Breast epithelium (tissue), 3 donors: ENCODE results near the gene SMARCE1.
"Not testable (repeated sequence)": the region's sequence is repeated elsewhere in the genome, so short reads cannot be mapped to it uniquely, and the experiment has no call there.

Experiments used
- POLR2A ChIP-seq: fragments of 450-650 bp; IDR thresholded peaks from one replicate; pipeline ENCODE4 v1.6.1; 2016; ENCODE audit warnings: antibody characterized with exemption, mild to moderate bottlenecking, moderate library complexity
- TF ChIP-seq, protein P1 (sequence below), 3 donors: fragments of 450-650 bp; IDR thresholded peaks; one replicate each; pipeline ENCODE4 v1.5.1; 2016 to 2017; ENCODE audit warnings: antibody characterized with exemption in 3 of 3, mild to moderate bottlenecking in 3 of 3, moderate library complexity in 3 of 3

DNA sequence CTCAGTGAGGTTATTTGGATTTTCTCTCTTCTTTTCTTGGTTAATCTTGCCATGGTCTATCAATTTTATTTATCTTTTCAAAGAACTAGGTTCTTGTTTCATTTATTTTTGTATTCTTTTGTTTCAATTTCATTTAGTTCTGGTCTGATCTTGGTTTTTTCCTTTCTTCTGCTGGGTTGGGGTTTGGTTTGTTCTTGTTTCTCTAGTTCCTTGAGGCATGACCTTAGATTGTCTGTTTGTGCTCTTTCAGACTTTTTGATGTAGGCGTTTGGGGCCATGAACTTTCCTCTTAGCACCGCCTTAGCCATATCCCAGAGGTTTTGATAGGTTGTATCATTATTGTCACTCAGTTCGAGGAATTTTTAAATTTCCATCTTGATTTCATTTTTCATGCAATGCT, 61.4 kb downstream of the SMARCE1 start:
- TF ChIP-seq, protein P1, sequence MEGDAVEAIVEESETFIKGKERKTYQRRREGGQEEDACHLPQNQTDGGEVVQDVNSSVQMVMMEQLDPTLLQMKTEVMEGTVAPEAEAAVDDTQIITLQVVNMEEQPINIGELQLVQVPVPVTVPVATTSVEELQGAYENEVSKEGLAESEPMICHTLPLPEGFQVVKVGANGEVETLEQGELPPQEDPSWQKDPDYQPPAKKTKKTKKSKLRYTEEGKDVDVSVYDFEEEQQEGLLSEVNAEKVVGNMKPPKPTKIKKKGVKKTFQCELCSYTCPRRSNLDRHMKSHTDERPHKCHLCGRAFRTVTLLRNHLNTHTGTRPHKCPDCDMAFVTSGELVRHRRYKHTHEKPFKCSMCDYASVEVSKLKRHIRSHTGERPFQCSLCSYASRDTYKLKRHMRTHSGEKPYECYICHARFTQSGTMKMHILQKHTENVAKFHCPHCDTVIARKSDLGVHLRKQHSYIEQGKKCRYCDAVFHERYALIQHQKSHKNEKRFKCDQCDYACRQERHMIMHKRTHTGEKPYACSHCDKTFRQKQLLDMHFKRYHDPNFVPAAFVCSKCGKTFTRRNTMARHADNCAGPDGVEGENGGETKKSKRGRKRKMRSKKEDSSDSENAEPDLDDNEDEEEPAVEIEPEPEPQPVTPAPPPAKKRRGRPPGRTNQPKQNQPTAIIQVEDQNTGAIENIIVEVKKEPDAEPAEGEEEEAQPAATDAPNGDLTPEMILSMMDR (IDR thresholded peaks at IDR 0.05), result not testable (repeated sequence)
- TF ChIP-seq POLR2A, result not testable (repeated sequence)
